GM23338 (cell line): ENCODE results near the gene TSR3. TPM values are rescaled to one million over a fixed set of nuclear protein-coding genes. Genes with fewer than 3 reads are reported as not detected.
A peak's percentile ranks its signal among the peaks of the same experiment; 100 is the strongest.

Source experiments
- ATAC-seq: fragments of 200-7000 bp; cut with Tn5 transposase; 3 replicates; pipeline ENCODE4 v1.9.1; 2020
- DNase-seq: peaks from one replicate; pipeline ENCODE4 v3.0.0-alpha.2; 2015; ENCODE audit warnings: low spot score
- H2AFZ ChIP-seq: fragments of 200-600 bp; sonication (generic); 2 replicates; pipeline ENCODE4 v1.8.0; 2016; ENCODE audit warnings: antibody characterized with exemption, mild to moderate bottlenecking, moderate library complexity
- H3F3A ChIP-seq: fragments of 200-600 bp; sonication (generic); replicated peaks from 2 replicates; pipeline ENCODE4 v1.8.0; 2017; ENCODE audit warnings: antibody characterized with exemption, mixed run types, low read depth
- H3K27ac ChIP-seq: fragments of 200-600 bp; sonication (generic); 2 replicates; pipeline ENCODE4 v1.6.1; 2016; ENCODE audit warnings: low read depth
- H3K27me3 ChIP-seq: fragments of 200-600 bp; sonication (generic); 2 replicates; pipeline ENCODE4 v1.8.0; 2016; ENCODE audit warnings: mild to moderate bottlenecking, mixed run types, moderate library complexity; ENCODE audit not compliant: insufficient read depth
- H3K36me3 ChIP-seq: fragments of 200-600 bp; sonication (generic); 2 replicates; pipeline ENCODE4 v1.8.0; 2016; ENCODE audit warnings: mild to moderate bottlenecking; ENCODE audit not compliant: insufficient read depth
- H3K4me1 ChIP-seq: fragments of 200-600 bp; sonication (generic); 2 replicates; pipeline ENCODE4 v1.8.0; 2016; ENCODE audit warnings: mild to moderate bottlenecking, moderate library complexity; ENCODE audit not compliant: insufficient read depth
- H3K4me2 ChIP-seq: fragments of 200-600 bp; sonication (generic); 2 replicates; pipeline ENCODE4 v1.7.1; 2017; ENCODE audit warnings: mixed run types
- H3K4me3 ChIP-seq: fragments of 200-600 bp; sonication (generic); 2 replicates; pipeline ENCODE4 v1.6.1; 2016; ENCODE audit warnings: mixed run types
- H3K79me2 ChIP-seq: fragments of 200-600 bp; sonication (generic); replicated peaks from 2 replicates; pipeline ENCODE4 v1.8.0; 2017; ENCODE audit warnings: mild to moderate bottlenecking; ENCODE audit not compliant: insufficient read depth
- H3K9me2 ChIP-seq: fragments of 200-600 bp; sonication (generic); 2 replicates; pipeline ENCODE4 v1.8.0; 2017; ENCODE audit not compliant: insufficient read depth
- H4K20me1 ChIP-seq: fragments of 200-600 bp; sonication (generic); replicated peaks from 2 replicates; pipeline ENCODE4 v1.8.0; 2017; ENCODE audit warnings: mild to moderate bottlenecking; ENCODE audit not compliant: insufficient read depth
- H3K27ac Mint-ChIP-seq: 2 replicates; pipeline ENCODE4 v1.8.0; 2020; ENCODE audit warnings: inconsistent platforms, mild to moderate bottlenecking, moderate library complexity, mixed read lengths
- H3K27me3 Mint-ChIP-seq: 3 replicates; pipeline ENCODE4 v1.8.0; 2022; ENCODE audit warnings: low read depth, mild to moderate bottlenecking, moderate library complexity, mixed read lengths, inconsistent platforms; ENCODE audit not compliant: insufficient read depth, poor library complexity
- H3K36me3 Mint-ChIP-seq: 3 replicates; pipeline ENCODE4 v1.8.0; 2021; ENCODE audit warnings: low read depth, mild to moderate bottlenecking, inconsistent platforms, moderate library complexity, mixed read lengths
- H3K4me1 Mint-ChIP-seq: 3 replicates; pipeline ENCODE4 v1.8.0; 2020; ENCODE audit warnings: mild to moderate bottlenecking, inconsistent platforms, mixed read lengths
- H3K4me3 Mint-ChIP-seq: 3 replicates; pipeline ENCODE4 v1.8.0; 2021; ENCODE audit warnings: moderate library complexity, mild to moderate bottlenecking, inconsistent platforms, mixed read lengths
- H3K9me3 Mint-ChIP-seq: 3 replicates; pipeline ENCODE4 v1.8.0; 2020; ENCODE audit warnings: moderate library complexity, mild to moderate bottlenecking, inconsistent platforms, mixed read lengths
- EZH2 ChIP-seq: fragments of 200-600 bp; sonication (generic); IDR thresholded peaks from one replicate; pipeline ENCODE4 v1.8.0; 2017; ENCODE audit warnings: antibody characterized with exemption, mild to moderate bottlenecking, low read depth; ENCODE audit not compliant: unreplicated experiment
- EZH2phosphoT487 ChIP-seq: fragments of 200-600 bp; sonication (generic); IDR thresholded peaks from one replicate; pipeline ENCODE4 v1.8.1; 2018; ENCODE audit warnings: antibody characterized with exemption; ENCODE audit not compliant: unreplicated experiment
- JUNB ChIP-seq: IDR thresholded peaks from one replicate; pipeline ENCODE4 v1.6.1; 2016; ENCODE audit warnings: antibody characterized with exemption; ENCODE audit not compliant: unreplicated experiment
- NANOG ChIP-seq: IDR thresholded peaks from 2 replicates; pipeline ENCODE4 v1.6.1; 2016; ENCODE audit warnings: antibody characterized with exemption, borderline replicate concordance
- POLR2AphosphoS5 ChIP-seq: IDR thresholded peaks from 2 replicates; pipeline ENCODE4 v1.6.1; 2016; ENCODE audit warnings: antibody characterized with exemption, low read depth
- STAT1 ChIP-seq: IDR thresholded peaks from one replicate; pipeline ENCODE4 v1.6.1; 2016; ENCODE audit warnings: antibody characterized with exemption; ENCODE audit not compliant: unreplicated experiment
- ZNF114 ChIP-seq: fragments of 250-450 bp; sonication (Bioruptor Pico); IDR thresholded peaks from 2 replicates; pipeline ENCODE4 v1.5.0; 2020; ENCODE audit warnings: mild to moderate bottlenecking, moderate library complexity
- ZNF331 ChIP-seq: fragments of 250-450 bp; sonication (Bioruptor Pico); IDR thresholded peaks from 2 replicates; pipeline ENCODE4 v1.5.0; 2020; ENCODE audit warnings: low read depth, mild to moderate bottlenecking, moderate library complexity
- polyA plus RNA-seq: library from polyadenylated mRNA; unstranded; fragments of >200 nt; fragmentation: Nextera tagmentation; extraction: Ambion mirVana; gene quantifications from 2 replicates; pipeline ENCODE4 v1.2.1, GENCODE V29; 2016
- total RNA-seq: library from RNA; depleted of rRNA; stranded (reverse); fragments of >200 nt; shearing (Covaris generic); gene quantifications from 2 replicates; pipeline ENCODE4 v1.2.3, GENCODE V29; 2014
- TF ChIP-seq, protein P1 (sequence below): fragments of 250-450 bp; sonication (Bioruptor Pico); IDR thresholded peaks from 2 replicates; pipeline ENCODE4 v1.5.0; 2020; ENCODE audit warnings: mild to moderate bottlenecking, moderate library complexity
- TF ChIP-seq, protein P2 (sequence below), 2 experiments: fragments of 200-600 bp in 1 of 2; sonication (generic) in 1 of 2; conservative IDR thresholded peaks; 2 replicates each; pipeline versions ENCODE4 v1.5.1 to v1.6.1; 2016 to 2017; ENCODE audit warnings: antibody characterized with exemption in 2 of 2, low read depth in 2 of 2, mild to moderate bottlenecking in 2 of 2, moderate library complexity in 1 of 2

Gene TSR3
- total and polyA plus RNA-seq, 2 experiments from 2014 or later, result 58.5 to 97.3 TPM

DNA sequence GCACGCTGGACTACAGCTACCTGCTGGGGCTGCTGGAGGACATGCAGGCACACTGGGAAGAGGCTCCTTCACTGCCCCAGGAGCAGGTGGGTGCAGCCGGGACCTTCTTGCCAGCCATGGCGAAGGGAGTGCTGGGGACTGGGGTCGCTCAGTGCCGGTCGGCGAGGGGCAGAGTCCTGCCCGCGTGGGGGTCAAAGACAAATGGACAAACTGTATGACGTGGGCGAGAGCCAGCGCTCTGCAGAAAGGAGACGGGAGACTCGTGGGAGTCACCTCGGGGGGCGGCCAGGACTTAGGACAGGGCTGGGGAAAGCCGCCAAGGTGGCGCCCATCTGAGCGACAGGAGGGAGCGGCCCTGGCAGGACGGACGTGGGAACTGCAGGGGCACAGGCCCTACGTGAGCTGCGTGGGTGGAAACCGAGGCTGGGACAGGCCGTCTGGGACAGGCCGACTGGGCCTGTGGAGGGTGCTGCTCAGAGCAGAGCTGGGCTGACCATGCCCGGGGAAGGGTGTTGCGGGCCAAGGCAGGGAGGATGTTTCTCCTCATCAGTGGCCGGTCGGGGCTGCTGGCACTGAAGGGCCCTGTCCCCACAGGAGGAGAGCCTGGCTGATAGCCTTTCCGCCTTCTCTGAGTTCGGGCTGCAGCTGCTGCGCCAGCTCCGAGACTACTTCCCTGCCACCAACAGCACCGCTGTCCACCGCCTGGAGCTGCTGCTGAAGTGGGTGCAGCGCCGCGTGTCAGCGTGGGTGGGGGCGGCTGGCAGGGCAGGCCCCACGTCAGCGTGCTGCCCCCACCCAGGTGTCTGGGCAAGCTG, 8.0 kb downstream of the TSR3 start:
- TF ChIP-seq EZH2, result no peak
- TF ChIP-seq POLR2AphosphoS5, result 0 out of 2 replicates have a peak, but pooled peaks have one; percentile 33
- no peak overlapping the region for H3K27ac Mint-ChIP-seq
- peaks cover 6% of the 10 kb centered on the region; the same call in 2 of the 3 replicates for H3K4me1 Mint-ChIP-seq
- no peaks in the 10 kb centered on the region for H3K27me3 ChIP-seq
- no peaks in the 10 kb centered on the region; the same call in 1 of the 2 replicates for H4K20me1 ChIP-seq
- no peaks in the 10 kb centered on the region for H3K36me3 ChIP-seq
- no peak overlapping the region for H3K27ac ChIP-seq
- H3K9me2 ChIP-seq, result no peaks in the 10 kb centered on the region
- no peaks in the 10 kb centered on the region; the same call in 1 of the 2 replicates for H3K4me1 ChIP-seq
- peak overlapping the region; percentile 51 for H3K4me3 ChIP-seq
- no peaks in the 10 kb centered on the region for H3K9me3 Mint-ChIP-seq
- DNase-seq (no peak), ATAC-seq (peak; percentile 2)
- peaks cover 20% of the 10 kb centered on the region for H3K27me3 Mint-ChIP-seq
- peak overlapping the region; percentile 75 for H3K4me3 Mint-ChIP-seq
- H3K36me3 Mint-ChIP-seq, result no peaks in the 10 kb centered on the region
- H3K79me2 ChIP-seq, result no peaks in the 10 kb centered on the region
- peak overlapping the region; percentile 88 for H3K4me2 ChIP-seq
- H3F3A ChIP-seq, result no peaks in the 10 kb centered on the region
- no peak overlapping the region for H2AFZ ChIP-seq

DNA sequence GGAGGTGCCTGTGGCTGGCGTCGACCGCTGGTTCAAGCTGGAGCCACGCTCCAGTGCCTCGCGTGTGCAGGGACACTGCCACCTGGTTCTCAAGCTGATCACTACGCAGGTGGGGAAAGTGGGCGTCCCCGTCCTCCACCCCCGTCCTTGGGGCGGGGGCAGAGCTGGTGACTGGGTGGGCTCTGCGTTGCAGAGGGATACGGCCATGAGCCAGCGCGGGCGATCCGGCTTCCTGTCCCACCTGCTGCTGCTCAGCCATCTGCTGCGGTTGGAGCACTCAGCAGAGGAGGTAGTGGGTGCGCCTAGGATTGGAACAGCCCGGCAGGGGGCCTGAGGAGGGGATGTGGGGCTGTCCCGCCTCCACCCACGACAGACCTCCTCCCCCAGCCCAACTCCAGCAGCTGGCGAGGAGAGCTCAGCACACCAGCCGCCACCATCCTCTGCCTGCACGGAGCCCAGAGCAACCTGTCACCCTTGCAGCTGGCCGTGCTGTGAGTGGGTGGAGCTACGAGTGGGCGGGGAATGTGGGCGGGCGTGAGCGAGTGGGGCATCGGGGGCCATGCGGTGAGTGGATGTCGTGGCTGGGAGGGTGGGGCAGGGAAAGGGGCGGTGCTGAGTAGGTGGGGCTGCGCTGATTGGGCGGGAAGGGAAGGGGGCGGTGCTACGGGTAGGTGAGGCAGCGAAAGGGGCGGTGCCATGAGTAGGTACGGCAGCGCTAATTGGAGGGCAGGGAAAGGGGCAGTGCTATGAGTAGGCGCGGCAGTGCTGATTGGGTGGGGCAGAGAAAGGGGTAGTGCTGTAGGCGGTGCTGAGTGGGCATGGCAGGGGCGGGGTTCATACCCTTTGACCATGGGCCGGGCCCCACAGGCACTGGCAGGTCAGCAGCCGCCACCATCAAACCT, 8.9 kb downstream of the TSR3 start:
- H3K4me3 Mint-ChIP-seq, result peak overlapping the region; percentile 75
- no peaks in the 10 kb centered on the region for H3K79me2 ChIP-seq
- H3K27ac Mint-ChIP-seq, result no peak overlapping the region
- H3K36me3 Mint-ChIP-seq, result no peaks in the 10 kb centered on the region
- H4K20me1 ChIP-seq, result no peaks in the 10 kb centered on the region; the same call in 1 of the 2 replicates
- H3K9me2 ChIP-seq, result no peaks in the 10 kb centered on the region
- peaks cover 6% of the 10 kb centered on the region; the same call in 2 of the 3 replicates for H3K4me1 Mint-ChIP-seq
- H3F3A ChIP-seq, result no peaks in the 10 kb centered on the region
- no peaks in the 10 kb centered on the region for H3K27me3 ChIP-seq
- no peaks in the 10 kb centered on the region for H3K36me3 ChIP-seq
- peak; percentile 99 for DNase-seq
- no peak overlapping the region for H3K27ac ChIP-seq
- H3K4me1 ChIP-seq, result no peaks in the 10 kb centered on the region; the same call in 1 of the 2 replicates
- peak overlapping the region; percentile 88 for H3K4me2 ChIP-seq
- H2AFZ ChIP-seq, result no peak overlapping the region
- H3K9me3 Mint-ChIP-seq, result no peaks in the 10 kb centered on the region
- H3K27me3 Mint-ChIP-seq, result peaks cover 20% of the 10 kb centered on the region
- peak; percentile 96 for ATAC-seq
- H3K4me3 ChIP-seq, result peak overlapping the region; percentile 51
- TF ChIP-seq ZNF114 (CRISPR knock-in tag), result no peak
- TF ChIP-seq, protein P1, sequence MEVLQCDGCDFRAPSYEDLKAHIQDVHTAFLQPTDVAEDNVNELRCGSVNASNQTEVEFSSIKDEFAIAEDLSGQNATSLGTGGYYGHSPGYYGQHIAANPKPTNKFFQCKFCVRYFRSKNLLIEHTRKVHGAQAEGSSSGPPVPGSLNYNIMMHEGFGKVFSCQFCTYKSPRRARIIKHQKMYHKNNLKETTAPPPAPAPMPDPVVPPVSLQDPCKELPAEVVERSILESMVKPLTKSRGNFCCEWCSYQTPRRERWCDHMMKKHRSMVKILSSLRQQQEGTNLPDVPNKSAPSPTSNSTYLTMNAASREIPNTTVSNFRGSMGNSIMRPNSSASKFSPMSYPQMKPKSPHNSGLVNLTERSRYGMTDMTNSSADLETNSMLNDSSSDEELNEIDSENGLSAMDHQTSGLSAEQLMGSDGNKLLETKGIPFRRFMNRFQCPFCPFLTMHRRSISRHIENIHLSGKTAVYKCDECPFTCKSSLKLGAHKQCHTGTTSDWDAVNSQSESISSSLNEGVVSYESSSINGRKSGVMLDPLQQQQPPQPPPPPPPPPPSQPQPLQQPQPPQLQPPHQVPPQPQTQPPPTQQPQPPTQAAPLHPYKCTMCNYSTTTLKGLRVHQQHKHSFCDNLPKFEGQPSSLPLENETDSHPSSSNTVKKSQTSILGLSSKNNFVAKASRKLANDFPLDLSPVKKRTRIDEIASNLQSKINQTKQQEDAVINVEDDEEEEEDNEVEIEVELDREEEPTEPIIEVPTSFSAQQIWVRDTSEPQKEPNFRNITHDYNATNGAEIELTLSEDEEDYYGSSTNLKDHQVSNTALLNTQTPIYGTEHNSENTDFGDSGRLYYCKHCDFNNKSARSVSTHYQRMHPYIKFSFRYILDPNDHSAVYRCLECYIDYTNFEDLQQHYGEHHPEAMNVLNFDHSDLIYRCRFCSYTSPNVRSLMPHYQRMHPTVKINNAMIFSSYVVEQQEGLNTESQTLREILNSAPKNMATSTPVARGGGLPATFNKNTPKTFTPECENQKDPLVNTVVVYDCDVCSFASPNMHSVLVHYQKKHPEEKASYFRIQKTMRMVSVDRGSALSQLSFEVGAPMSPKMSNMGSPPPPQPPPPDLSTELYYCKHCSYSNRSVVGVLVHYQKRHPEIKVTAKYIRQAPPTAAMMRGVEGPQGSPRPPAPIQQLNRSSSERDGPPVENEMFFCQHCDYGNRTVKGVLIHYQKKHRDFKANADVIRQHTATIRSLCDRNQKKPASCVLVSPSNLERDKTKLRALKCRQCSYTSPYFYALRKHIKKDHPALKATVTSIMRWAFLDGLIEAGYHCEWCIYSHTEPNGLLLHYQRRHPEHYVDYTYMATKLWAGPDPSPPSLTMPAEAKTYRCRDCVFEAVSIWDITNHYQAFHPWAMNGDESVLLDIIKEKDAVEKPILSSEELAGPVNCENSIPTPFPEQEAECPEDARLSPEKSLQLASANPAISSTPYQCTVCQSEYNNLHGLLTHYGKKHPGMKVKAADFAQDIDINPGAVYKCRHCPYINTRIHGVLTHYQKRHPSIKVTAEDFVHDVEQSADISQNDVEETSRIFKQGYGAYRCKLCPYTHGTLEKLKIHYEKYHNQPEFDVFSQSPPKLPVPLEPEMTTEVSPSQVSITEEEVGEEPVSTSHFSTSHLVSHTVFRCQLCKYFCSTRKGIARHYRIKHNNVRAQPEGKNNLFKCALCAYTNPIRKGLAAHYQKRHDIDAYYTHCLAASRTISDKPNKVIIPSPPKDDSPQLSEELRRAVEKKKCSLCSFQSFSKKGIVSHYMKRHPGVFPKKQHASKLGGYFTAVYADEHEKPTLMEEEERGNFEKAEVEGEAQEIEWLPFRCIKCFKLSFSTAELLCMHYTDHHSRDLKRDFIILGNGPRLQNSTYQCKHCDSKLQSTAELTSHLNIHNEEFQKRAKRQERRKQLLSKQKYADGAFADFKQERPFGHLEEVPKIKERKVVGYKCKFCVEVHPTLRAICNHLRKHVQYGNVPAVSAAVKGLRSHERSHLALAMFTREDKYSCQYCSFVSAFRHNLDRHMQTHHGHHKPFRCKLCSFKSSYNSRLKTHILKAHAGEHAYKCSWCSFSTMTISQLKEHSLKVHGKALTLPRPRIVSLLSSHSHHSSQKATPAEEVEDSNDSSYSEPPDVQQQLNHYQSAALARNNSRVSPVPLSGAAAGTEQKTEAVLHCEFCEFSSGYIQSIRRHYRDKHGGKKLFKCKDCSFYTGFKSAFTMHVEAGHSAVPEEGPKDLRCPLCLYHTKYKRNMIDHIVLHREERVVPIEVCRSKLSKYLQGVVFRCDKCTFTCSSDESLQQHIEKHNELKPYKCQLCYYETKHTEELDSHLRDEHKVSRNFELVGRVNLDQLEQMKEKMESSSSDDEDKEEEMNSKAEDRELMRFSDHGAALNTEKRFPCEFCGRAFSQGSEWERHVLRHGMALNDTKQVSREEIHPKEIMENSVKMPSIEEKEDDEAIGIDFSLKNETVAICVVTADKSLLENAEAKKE, result no peak
- no peak for TF ChIP-seq EZH2phosphoT487
- TF ChIP-seq NANOG, result no peak
- peak; percentile 57 for TF ChIP-seq STAT1
- TF ChIP-seq EZH2, result no peak
- TF ChIP-seq ZNF331 (CRISPR knock-in tag), result no peak
- TF ChIP-seq JUNB, result no peak
- TF ChIP-seq, protein P2, sequence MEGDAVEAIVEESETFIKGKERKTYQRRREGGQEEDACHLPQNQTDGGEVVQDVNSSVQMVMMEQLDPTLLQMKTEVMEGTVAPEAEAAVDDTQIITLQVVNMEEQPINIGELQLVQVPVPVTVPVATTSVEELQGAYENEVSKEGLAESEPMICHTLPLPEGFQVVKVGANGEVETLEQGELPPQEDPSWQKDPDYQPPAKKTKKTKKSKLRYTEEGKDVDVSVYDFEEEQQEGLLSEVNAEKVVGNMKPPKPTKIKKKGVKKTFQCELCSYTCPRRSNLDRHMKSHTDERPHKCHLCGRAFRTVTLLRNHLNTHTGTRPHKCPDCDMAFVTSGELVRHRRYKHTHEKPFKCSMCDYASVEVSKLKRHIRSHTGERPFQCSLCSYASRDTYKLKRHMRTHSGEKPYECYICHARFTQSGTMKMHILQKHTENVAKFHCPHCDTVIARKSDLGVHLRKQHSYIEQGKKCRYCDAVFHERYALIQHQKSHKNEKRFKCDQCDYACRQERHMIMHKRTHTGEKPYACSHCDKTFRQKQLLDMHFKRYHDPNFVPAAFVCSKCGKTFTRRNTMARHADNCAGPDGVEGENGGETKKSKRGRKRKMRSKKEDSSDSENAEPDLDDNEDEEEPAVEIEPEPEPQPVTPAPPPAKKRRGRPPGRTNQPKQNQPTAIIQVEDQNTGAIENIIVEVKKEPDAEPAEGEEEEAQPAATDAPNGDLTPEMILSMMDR (conservative IDR thresholded peaks at IDR 0.05; ENCODE audit: low read depth in 2 of 2), result no peak
- no peak for TF ChIP-seq POLR2AphosphoS5
